Measurements from ENCODE around the gene BDKRB1. TPM values are rescaled to one million over a fixed set of nuclear protein-coding genes. Genes with fewer than 3 reads are reported as not detected.

The BDKRB1 gene
- total and polyA plus RNA-seq, 2 experiments from 2014 or later = 5.5 to 12.9 TPM

DNA sequence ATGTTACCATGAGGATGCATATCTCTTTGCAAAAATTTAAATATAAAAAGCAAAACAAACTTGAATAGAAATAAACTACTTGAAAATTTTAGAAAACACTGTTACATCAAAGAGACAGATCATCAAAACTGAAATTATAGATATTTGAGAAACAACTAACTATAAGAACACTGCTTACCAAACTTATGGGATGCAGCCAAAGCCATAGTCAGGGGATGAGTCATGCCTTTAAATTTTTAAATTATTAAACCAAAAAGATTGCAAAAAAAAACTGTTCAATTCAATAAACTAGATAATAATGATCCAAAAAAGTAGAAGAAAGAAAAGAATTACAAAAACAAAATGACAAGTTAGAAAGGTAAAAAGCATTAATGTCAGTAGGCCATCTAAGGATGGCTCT lies 43.9 kb upstream of the BDKRB1 start:
- peak; percentile 48 for DNase-seq
- Histone ChIP-seq H2AFZ (no peak overlapping the region), H3K9me3 (ENCODE audit: low read depth) (no peaks in the 10 kb centered on the region), H3K4me2 (ENCODE audit: unreplicated experiment) (no peak overlapping the region), H3K4me3 (no peak overlapping the region), H3K9me2 (ENCODE audit: insufficient read depth) (no peaks in the 10 kb centered on the region), H3K36me3 (ENCODE audit: low read depth) (peaks cover 3% of the 10 kb centered on the region; the same call in 1 of the 2 replicates), H3K27me3 (replicated peaks; ENCODE audit: insufficient read depth) (no peaks in the 10 kb centered on the region), H3K79me2 (ENCODE audit: insufficient read depth) (peaks cover 53% of the 10 kb centered on the region), H4K20me1 (ENCODE audit: insufficient read depth) (no peaks in the 10 kb centered on the region), H3K9ac (no peak overlapping the region), H3K4me1 (ENCODE audit: insufficient read depth) (peaks cover 15% of the 10 kb centered on the region), H3K27ac (no peak overlapping the region), H3F3A (ENCODE audit: insufficient read depth) (peaks cover 16% of the 10 kb centered on the region)
- in situ Hi-C loops (cut with MboI) = no loop called here
- TF ChIP-seq EZH2 (IDR thresholded peaks at IDR 0.05; ENCODE audit: insufficient read depth, poor library complexity, severe bottlenecking) = no peak
- TF ChIP-seq EZH2phosphoT487 (IDR thresholded peaks at IDR 0.05; ENCODE audit: insufficient read depth, low read depth) = no peak

- H4K20me1 ChIP-seq (ENCODE audit: insufficient read depth) = no peaks in the 10 kb centered on the region
- TF ChIP-seq EZH2phosphoT487 (IDR thresholded peaks at IDR 0.05; ENCODE audit: insufficient read depth, low read depth) (no peak), EZH2 (IDR thresholded peaks at IDR 0.05; ENCODE audit: insufficient read depth, poor library complexity, severe bottlenecking) (no peak)
- H3F3A ChIP-seq (ENCODE audit: insufficient read depth) = peaks cover 16% of the 10 kb centered on the region
- no peak for DNase-seq
- no peaks in the 10 kb centered on the region for H3K9me3 ChIP-seq (ENCODE audit: low read depth)
- H2AFZ ChIP-seq = no peak overlapping the region
- H3K27me3 ChIP-seq (replicated peaks; ENCODE audit: insufficient read depth) = no peaks in the 10 kb centered on the region
- peaks cover 3% of the 10 kb centered on the region; the same call in 1 of the 2 replicates for H3K36me3 ChIP-seq (ENCODE audit: low read depth)
- whole genome bisulfite sequencing, 2 experiments (ENCODE audit: low coverage in 1 of 2, low lambda C conversion rate in 2 of 2, missing lambda C conversion rate in 2 of 2) = 98% methylated on average over 4 of the region's 4 CpGs
- peaks cover 13% of the 10 kb centered on the region for H3K4me1 ChIP-seq (ENCODE audit: insufficient read depth)
- no peak overlapping the region for H3K27ac ChIP-seq
- H3K9me2 ChIP-seq (ENCODE audit: insufficient read depth) = no peaks in the 10 kb centered on the region
- H3K4me2 ChIP-seq (ENCODE audit: unreplicated experiment) = no peak overlapping the region
- H3K79me2 ChIP-seq (ENCODE audit: insufficient read depth) = peaks cover 45% of the 10 kb centered on the region
- no peak overlapping the region for H3K4me3 ChIP-seq
- in situ Hi-C loops (cut with MboI) = no loop called here
- no peak overlapping the region for H3K9ac ChIP-seq
Observed at GRCh38 chr14:96212896-96213295, 43.1 kb upstream of the BDKRB1 start.

DNA sequence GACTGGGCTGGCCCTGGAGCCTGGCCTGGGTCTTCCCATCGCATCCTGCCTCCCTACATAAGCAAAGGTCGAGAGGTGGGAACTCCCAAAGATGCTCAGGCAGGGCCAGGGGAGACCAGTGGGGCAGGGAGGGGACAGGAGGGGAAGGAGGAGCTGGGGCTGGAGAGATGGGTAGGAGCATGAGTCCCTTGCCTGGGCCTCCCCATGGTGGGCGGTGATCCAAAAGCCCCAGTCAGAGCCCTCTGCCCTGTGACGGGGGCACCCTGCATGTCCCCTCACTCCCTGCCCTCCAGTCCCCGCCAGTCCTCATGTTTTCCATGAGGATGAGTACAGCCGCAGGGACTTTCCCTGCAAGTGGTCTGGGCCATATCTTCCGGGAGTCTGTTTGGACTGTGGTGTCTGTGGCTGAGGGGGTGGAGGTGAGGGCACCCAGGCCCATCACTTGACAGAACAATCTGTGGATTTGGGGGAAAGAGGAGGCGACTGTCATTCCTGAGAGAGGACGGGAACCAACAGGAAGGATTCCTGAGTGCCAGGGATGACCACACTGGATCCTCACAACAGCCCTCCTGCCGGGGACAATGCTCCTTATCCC lies 42.0 kb upstream of the BDKRB1 start:
- no peak overlapping the region for H3K4me3 ChIP-seq
- no peak overlapping the region for H3K4me2 ChIP-seq (ENCODE audit: unreplicated experiment)
- in situ Hi-C loops (cut with MboI) = no loop called here
- no peaks in the 10 kb centered on the region for H3K27me3 ChIP-seq (replicated peaks; ENCODE audit: insufficient read depth)
- H2AFZ ChIP-seq = no peak overlapping the region
- H3K9ac ChIP-seq = no peak overlapping the region
- peaks cover 16% of the 10 kb centered on the region for H3F3A ChIP-seq (ENCODE audit: insufficient read depth)
- DNase-seq = no peak
- no peak overlapping the region for H3K27ac ChIP-seq
- H3K9me3 ChIP-seq (ENCODE audit: low read depth) = no peaks in the 10 kb centered on the region
- WGBS, 2 experiments (ENCODE audit: low coverage in 1 of 2, low lambda C conversion rate in 2 of 2, missing lambda C conversion rate in 2 of 2) = 93 to 99% methylated on average over 10 of the region's 10 CpGs
- peaks cover 3% of the 10 kb centered on the region; the same call in 1 of the 2 replicates for H3K36me3 ChIP-seq (ENCODE audit: low read depth)
- H3K9me2 ChIP-seq (ENCODE audit: insufficient read depth) = no peaks in the 10 kb centered on the region
- no peaks in the 10 kb centered on the region for H4K20me1 ChIP-seq (ENCODE audit: insufficient read depth)
- TF ChIP-seq EZH2 (IDR thresholded peaks at IDR 0.05; ENCODE audit: insufficient read depth, poor library complexity, severe bottlenecking) (no peak), EZH2phosphoT487 (IDR thresholded peaks at IDR 0.05; ENCODE audit: insufficient read depth, low read depth) (no peak)
- peaks cover 13% of the 10 kb centered on the region for H3K4me1 ChIP-seq (ENCODE audit: insufficient read depth)
- peaks cover 38% of the 10 kb centered on the region for H3K79me2 ChIP-seq (ENCODE audit: insufficient read depth)

GRCh38 chr14:96214793-96215192 lies 41.2 kb upstream of the BDKRB1 start:
- Histone ChIP-seq H3K4me1 (ENCODE audit: insufficient read depth) (peaks cover 13% of the 10 kb centered on the region), H2AFZ (no peak overlapping the region), H3K9me2 (ENCODE audit: insufficient read depth) (no peaks in the 10 kb centered on the region), H4K20me1 (ENCODE audit: insufficient read depth) (no peaks in the 10 kb centered on the region), H3K9ac (peak overlapping the region; percentile 19; the same call in 1 of the 2 replicates), H3K79me2 (ENCODE audit: insufficient read depth) (peaks cover 30% of the 10 kb centered on the region), H3K36me3 (ENCODE audit: low read depth) (peaks cover 3% of the 10 kb centered on the region; the same call in 1 of the 2 replicates), H3F3A (ENCODE audit: insufficient read depth) (peaks cover 16% of the 10 kb centered on the region), H3K9me3 (ENCODE audit: low read depth) (no peaks in the 10 kb centered on the region), H3K4me3 (no peak overlapping the region), H3K27ac (peak overlapping the region; percentile 69), H3K4me2 (ENCODE audit: unreplicated experiment) (no peak overlapping the region), H3K27me3 (replicated peaks; ENCODE audit: insufficient read depth) (no peaks in the 10 kb centered on the region)
- WGBS, 2 experiments (ENCODE audit: low coverage in 1 of 2, low lambda C conversion rate in 2 of 2, missing lambda C conversion rate in 2 of 2) = 96 to 99% methylated on average over 4 of the region's 4 CpGs
- no peak for TF ChIP-seq EZH2 (IDR thresholded peaks at IDR 0.05; ENCODE audit: insufficient read depth, poor library complexity, severe bottlenecking)
- no peak for TF ChIP-seq EZH2phosphoT487 (IDR thresholded peaks at IDR 0.05; ENCODE audit: insufficient read depth, low read depth)
- DNase-seq = no peak
- in situ Hi-C loops (cut with MboI) = no loop called here

Data from GM23248 (cell line).